HPDE6-E6E7 (cell line): ENCODE measurements around the gene SSC5D.

Source experiments
- DNase-seq: peaks from one replicate; pipeline ENCODE4 v3.0.0; 2011; ENCODE audit warnings: missing footprints; ENCODE audit errors: extremely low spot score

Gene SSC5D

GRCh38 chr19:55473225-55474012, 14.8 kb upstream of the SSC5D start:
- DNase-seq, result no peak

GRCh38 chr19:55474269-55475265, 13.7 kb upstream of the SSC5D start:
- DNase-seq, result no peak

- DNase-seq, result peak; percentile 97
Measured at GRCh38 chr19:55476100-55476775, 12.0 kb upstream of the SSC5D start, which contains the start of gene ZNF628. Gene ZNF628, plus strand, starts transcription at chr19:55476617. Its CDS starts 3,294 bp downstream, at chr19:55479911.

GRCh38 chr19:55477905-55478304, 10.3 kb upstream of the SSC5D start:
- no peak for DNase-seq

- no peak for DNase-seq
Measured at GRCh38 chr19:55478364-55478763, 9.9 kb upstream of the SSC5D start.

GRCh38 chr19:55479045-55479444, 9.2 kb upstream of the SSC5D start:
- no peak for DNase-seq

- DNase-seq, result no peak
Measured at GRCh38 chr19:55479451-55480230, 8.6 kb upstream of the SSC5D start.

GRCh38 chr19:55481148-55481793, 7.0 kb upstream of the SSC5D start:
- DNase-seq, result no peak

GRCh38 chr19:55481794-55482155, 6.5 kb upstream of the SSC5D start:
- DNase-seq, result no peak

- DNase-seq, result no peak
Measured at GRCh38 chr19:55482156-55482961, 5.9 kb upstream of the SSC5D start.

GRCh38 chr19:55482967-55483705, 5.1 kb upstream of the SSC5D start:
- DNase-seq, result no peak

- DNase-seq, result no peak
Measured at GRCh38 chr19:55483706-55484592, 4.3 kb upstream of the SSC5D start.

GRCh38 chr19:55484593-55485438, 3.4 kb upstream of the SSC5D start, which contains the start of gene NAT14:
Gene NAT14, plus strand, starts transcription at chr19:55485188. Its CDS starts 521 bp downstream, at chr19:55485709.
- peak; percentile 56 for DNase-seq

GRCh38 chr19:55485439-55486011, 2.7 kb upstream of the SSC5D start:
- no peak for DNase-seq

GRCh38 chr19:55486043-55486970, 1.9 kb upstream of the SSC5D start:
- no peak for DNase-seq
